Stimulated activated CD4-positive, alpha-beta T cell treated with anti-CD3 and anti-CD28 coated beads, TNF-alpha, amount 100 ng/mL, for 24 hours (primary cell): ENCODE data around the gene EPN3.

Experiments
- DNase-seq, 3 experiments: peaks; one replicate each; pipeline ENCODE4 v3.0.0-alpha.2; 2020; ENCODE audit warnings: low read depth in 3 of 3

Gene EPN3

DNA sequence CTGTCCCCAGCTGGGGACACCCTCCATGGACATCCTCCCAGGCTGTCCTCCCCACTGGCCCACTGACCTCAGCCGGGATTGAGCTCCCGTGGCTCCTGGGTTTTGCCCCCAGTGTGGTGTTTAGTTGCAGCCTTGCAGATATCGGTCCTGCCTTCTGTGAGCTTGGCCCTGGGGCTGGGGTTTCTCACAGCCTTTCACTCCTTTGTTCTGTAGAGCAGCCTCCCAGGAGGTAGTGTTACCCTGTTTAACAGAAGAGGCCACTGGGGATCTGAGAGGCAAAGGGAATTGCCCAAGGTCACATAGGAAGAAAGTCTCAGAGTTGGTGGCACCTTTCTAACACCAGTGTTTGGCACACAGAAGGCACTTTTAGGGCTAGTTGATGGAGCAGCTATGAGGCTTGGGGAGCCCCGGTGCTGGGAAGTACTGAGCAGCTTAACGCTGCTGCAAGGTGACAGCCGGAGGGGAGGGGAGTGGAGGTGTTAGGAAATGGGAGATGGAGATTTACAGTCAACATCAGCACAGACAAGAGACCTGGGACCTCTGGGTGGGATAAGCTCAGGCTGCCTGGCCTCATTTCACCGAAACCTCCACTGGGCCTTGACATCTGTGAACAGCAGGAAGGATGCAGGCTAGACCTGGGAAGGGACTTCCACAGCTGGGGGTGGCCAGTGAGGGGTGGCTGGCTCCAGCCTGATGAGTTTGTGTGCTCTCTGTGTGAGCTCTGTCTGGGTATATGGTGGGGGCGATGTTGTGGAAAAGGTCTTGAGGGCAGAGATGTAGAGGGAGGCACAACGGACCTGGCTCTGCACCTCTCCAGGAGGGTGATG is 54.1 kb downstream of the EPN3 start:
- no peak for DNase-seq

DNA sequence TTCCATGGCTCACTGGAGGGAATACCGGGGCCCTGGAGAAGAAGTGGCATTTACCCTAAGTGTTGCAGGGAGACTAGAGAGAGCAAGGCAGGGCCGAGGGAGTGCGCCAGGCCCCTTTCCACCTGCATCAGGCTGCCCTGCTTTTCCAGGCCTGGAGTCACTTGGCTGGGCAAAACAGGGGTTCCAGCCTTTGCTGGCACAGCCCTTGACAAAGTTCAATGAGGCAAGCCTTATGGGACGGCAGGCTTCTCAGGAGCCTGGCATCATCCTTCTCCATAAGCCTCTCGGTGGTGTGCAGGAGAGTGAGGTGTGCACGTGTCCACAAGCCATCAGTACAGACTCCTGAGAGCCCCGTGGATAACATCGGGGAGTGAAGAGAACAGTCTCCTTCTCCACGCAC is 55.0 kb downstream of the EPN3 start:
- DNase-seq, result no peak

DNA sequence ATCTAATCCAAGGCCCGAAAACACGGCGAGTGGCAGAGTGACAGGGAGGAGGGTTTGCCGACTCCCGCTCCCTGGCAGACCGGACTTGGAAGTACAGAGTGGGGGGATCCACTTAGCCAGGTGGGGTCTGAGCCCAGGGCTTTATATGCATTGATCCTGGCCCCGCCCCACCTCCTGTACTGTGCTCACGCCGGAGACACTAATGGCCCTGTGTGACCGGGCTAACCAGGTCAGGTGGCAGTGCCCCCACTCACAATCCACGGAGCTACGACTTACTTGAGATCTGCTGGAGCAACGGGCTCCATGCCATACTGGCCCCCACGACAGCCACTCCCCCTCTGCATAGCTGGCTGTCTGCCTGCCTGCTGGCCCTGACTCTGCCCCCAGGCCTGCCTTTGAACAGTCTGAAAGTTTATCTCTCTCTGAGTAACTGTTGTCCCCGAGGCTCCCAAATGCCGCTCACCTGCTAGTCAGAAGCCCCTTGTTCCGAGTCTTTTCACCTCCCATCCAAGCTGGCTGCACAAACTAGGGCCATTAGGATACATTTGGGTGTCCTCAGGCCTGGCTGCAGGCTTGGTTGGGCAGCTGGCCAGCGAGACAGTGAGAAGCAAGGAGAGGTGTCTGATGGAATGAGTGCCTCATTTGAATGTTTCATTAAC is 56.0 kb downstream of the EPN3 start:
- no peak for DNase-seq

DNA sequence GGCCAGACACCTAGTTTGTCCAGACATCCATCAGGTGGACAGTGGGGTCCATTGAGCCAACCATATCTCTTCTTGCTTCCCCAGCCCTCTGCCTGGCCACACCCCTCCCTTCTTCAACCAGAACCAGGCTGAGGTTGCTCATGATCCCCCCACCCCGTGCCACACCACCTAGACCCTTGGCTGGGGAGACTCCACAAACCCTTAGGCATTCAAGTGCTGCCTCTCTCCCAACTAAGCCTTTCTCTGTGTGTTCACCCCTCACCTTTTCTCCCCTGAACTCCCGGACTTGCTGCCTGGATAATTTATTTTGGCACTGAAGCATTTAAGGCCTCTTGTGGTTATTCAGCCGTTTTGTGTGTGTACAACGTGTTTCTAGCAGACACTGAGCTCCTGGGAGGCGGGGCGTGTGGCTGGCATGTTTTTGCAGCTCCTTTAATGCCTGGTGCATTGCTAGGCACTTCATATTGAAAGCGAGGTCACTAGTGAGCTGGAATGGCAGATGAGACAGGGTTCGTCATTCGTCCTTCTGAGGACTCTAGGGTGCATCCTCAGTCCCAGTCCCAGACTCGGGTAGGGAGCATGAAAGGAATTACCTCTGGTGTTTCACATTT is 56.7 kb downstream of the EPN3 start:
- DNase-seq, result no peak

DNA sequence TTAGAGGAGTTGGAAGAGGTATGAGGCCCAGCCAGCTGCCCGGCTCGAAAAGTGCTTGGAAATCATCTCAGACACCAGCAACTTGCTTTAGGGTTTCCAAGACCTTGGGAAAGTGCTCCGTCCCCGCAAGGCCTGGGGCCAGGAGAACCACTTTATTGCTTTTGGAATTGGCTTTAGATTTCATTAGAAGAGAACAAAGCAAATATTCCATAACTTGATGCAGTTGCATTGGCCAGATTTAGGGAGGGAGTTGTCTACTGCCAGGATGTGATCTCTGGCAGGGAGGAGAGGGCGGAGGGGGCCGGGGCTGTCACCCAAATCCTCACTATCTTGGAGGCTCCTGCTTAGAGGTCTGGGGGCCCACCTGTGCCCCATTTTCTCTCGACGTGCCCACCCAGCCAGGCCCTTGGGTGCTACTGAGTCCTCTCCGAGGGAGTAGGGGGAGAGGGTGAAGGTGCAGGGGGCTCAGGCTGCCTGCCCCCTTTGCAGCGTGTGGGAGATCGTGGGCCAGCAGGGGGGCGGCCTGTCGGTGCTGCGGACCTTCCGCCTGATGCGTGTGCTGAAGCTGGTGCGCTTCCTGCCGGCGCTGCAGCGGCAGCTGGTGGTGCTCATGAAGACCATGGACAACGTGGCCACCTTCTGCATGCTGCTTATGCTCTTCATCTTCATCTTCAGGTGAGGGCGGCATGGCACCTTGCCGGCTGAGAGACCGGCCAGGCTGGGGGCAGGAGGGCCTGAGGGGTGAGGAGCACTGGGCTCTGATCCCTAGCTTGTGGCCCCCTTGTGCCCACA is 58.6 kb downstream of the EPN3 start:
- no peak for DNase-seq

DNA sequence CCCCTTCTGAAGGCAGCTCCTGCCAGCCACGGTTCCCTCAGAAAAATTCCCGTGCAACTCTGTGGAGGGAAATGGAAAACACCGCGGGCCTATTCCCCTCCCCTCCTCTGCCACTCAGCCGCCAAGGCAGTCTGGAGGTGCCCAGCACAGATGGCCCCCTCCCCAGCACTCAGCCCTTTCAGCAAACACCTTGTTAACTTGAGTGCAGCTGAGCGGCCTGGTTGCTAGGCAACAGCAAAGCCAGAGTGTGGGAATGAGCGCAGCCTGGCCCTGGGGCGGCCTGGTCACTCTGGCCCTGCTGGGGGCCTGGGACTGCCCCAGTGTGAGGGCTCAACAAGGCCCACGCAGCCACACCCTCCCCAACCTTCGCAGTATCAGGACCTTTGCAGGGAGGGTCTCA is 60.8 kb downstream of the EPN3 start:
- no peak for DNase-seq
